ENCODE measurements around the gene TIAM1. TPM values are rescaled to one million over a fixed set of nuclear protein-coding genes. Genes with fewer than 3 reads are reported as not detected.

The TIAM1 gene
- total RNA-seq, 2 experiments from 2014 or later, result 15.0 to 25.1 TPM

DNA sequence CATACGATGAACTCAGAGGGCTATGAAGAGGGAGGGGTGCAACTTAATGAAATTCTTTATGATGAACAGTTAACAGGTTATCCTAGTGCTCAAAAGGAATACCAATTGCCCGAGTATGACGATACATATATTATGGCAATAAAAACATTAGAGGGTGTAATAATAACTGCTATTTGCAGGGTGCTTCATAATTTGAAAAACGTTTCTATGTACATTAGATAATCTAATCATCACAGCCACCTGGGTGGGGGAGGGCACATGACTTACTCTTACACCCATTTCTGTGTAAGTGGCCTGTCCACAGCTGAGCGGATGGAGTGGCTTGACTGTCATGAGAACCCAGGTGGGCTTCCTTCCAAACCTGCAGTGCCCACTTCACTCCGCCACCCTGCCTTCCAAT lies 46.3 kb downstream of the TIAM1 start:
- Histone ChIP-seq H3K36me3 (ENCODE audit: insufficient read depth, low read length) (no peaks in the 10 kb centered on the region), H4K20me1 (ENCODE audit: insufficient read depth, low read length) (no peaks in the 10 kb centered on the region), H3K4me3 (ENCODE audit: low read depth, low read length, poor library complexity, severe bottlenecking) (no peak overlapping the region), H2AFZ (ENCODE audit: low read length) (no peak overlapping the region), H3K9me2 (ENCODE audit: insufficient read depth, low read length) (no peaks in the 10 kb centered on the region), H3K9me3 (ENCODE audit: low read length) (no peaks in the 10 kb centered on the region), H3K79me2 (ENCODE audit: insufficient read depth, low read depth, low read length) (no peaks in the 10 kb centered on the region), H3K4me1 (ENCODE audit: insufficient read depth, low read length, poor library complexity, severe bottlenecking) (no peaks in the 10 kb centered on the region), H3K4me2 (ENCODE audit: low read length) (no peak overlapping the region), H3K27ac (ENCODE audit: low read depth, low read length, poor library complexity, severe bottlenecking) (no peak overlapping the region)
- intact Hi-C loops (cut with micrococcal nuclease; ENCODE audit: unreplicated experiment), result no loop called here
- BruUV-seq (replicated peaks), result no TSS peak
- TF ChIP-seq, protein P1, sequence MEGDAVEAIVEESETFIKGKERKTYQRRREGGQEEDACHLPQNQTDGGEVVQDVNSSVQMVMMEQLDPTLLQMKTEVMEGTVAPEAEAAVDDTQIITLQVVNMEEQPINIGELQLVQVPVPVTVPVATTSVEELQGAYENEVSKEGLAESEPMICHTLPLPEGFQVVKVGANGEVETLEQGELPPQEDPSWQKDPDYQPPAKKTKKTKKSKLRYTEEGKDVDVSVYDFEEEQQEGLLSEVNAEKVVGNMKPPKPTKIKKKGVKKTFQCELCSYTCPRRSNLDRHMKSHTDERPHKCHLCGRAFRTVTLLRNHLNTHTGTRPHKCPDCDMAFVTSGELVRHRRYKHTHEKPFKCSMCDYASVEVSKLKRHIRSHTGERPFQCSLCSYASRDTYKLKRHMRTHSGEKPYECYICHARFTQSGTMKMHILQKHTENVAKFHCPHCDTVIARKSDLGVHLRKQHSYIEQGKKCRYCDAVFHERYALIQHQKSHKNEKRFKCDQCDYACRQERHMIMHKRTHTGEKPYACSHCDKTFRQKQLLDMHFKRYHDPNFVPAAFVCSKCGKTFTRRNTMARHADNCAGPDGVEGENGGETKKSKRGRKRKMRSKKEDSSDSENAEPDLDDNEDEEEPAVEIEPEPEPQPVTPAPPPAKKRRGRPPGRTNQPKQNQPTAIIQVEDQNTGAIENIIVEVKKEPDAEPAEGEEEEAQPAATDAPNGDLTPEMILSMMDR (conservative IDR thresholded peaks at IDR 0.05; ENCODE audit: low read length), result no peak
- TF ChIP-seq EZH2phosphoT487 (IDR thresholded peaks at IDR 0.05; ENCODE audit: borderline replicate concordance, low read depth, low read length), result no peak
- ChIA-PET CTCF (ENCODE audit: unreplicated experiment) (interaction anchor here (0.6 kb wide), 1 partner anchor 302 kb away, joined by 3 read pairs; no protein-coding TSS in a partner anchor), POLR2A (no interaction called here)
- DNase-seq (ENCODE audit: low spot score), result no peak

DNA sequence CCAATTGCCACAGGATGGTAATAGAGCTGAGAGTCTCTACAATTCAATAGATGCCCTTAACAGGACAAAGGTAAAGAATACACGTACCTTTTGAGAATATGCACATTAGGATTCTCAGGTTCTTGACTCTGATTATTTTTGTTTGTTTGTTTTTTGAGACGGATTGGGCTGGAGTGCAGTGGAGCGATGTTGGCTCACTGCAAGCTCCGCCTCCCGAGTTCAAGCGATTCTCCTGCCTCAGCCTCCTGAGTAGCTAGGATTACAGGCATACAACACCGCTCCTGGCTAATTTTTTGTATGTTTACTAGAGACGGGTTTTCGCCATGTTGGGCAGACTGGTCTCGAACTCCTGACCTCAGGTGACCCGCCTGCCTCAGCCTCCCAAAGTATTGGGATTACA lies 48.4 kb downstream of the TIAM1 start:
- no peaks in the 10 kb centered on the region for H3K36me3 ChIP-seq (ENCODE audit: insufficient read depth, low read length)
- POLR2A ChIA-PET, result interaction anchor here (0.6 to 0.7 kb wide), 3 partner anchors 18 to 1186 kb away, joined by 3 read pairs; no protein-coding TSS in a partner anchor
- TF ChIP-seq, protein P1 (conservative IDR thresholded peaks at IDR 0.05; ENCODE audit: low read length), result no peak
- TF ChIP-seq EZH2phosphoT487 (IDR thresholded peaks at IDR 0.05; ENCODE audit: borderline replicate concordance, low read depth, low read length), result no peak
- no peaks in the 10 kb centered on the region for H4K20me1 ChIP-seq (ENCODE audit: insufficient read depth, low read length)
- no peak for DNase-seq (ENCODE audit: low spot score)
- H3K79me2 ChIP-seq (ENCODE audit: insufficient read depth, low read depth, low read length), result no peaks in the 10 kb centered on the region
- no peaks in the 10 kb centered on the region for H3K9me3 ChIP-seq (ENCODE audit: low read length)
- H3K4me1 ChIP-seq (ENCODE audit: insufficient read depth, low read length, poor library complexity, severe bottlenecking), result no peaks in the 10 kb centered on the region
- no TSS peak for BruUV-seq (replicated peaks)
- no peak overlapping the region for H3K27ac ChIP-seq (ENCODE audit: low read depth, low read length, poor library complexity, severe bottlenecking)
- no peak overlapping the region for H3K4me2 ChIP-seq (ENCODE audit: low read length)
- intact Hi-C loops (cut with micrococcal nuclease; ENCODE audit: unreplicated experiment), result no loop called here
- H3K9me2 ChIP-seq (ENCODE audit: insufficient read depth, low read length), result no peaks in the 10 kb centered on the region
- H3K4me3 ChIP-seq (ENCODE audit: low read depth, low read length, poor library complexity, severe bottlenecking), result no peak overlapping the region
- CTCF ChIA-PET (ENCODE audit: unreplicated experiment), result no interaction called here
- no peak overlapping the region for H2AFZ ChIP-seq (ENCODE audit: low read length)

DNA sequence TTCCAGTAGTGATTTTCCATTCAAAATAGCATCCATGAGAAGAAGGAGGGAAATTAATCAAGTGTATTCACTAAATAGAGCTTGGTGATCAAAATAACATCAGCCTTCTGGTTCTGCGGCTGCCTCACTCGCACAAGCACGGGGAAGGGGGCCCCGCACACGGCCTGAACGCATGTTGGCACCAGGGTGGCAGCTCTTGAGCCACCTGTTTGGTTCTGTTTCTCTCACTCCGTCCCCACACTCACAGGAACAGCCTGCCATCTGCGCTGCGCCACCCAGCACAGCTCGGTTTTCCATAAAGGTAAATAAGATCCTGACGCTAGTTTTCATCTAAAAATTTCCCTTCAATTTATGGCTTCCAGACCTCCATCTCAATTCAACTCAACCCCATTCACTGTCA lies 49.4 kb downstream of the TIAM1 start:
- TF ChIP-seq, protein P1 (conservative IDR thresholded peaks at IDR 0.05; ENCODE audit: low read length), result no peak
- TF ChIP-seq EZH2phosphoT487 (IDR thresholded peaks at IDR 0.05; ENCODE audit: borderline replicate concordance, low read depth, low read length), result no peak

More for the DNA sequence above, 49.4 kb downstream of the TIAM1 start:
- POLR2A ChIA-PET, result no interaction called here
- Histone ChIP-seq H2AFZ (ENCODE audit: low read length) (no peak overlapping the region), H3K27ac (ENCODE audit: low read depth, low read length, poor library complexity, severe bottlenecking) (no peak overlapping the region), H3K36me3 (ENCODE audit: insufficient read depth, low read length) (no peaks in the 10 kb centered on the region), H3K4me2 (ENCODE audit: low read length) (no peak overlapping the region), H3K4me3 (ENCODE audit: low read depth, low read length, poor library complexity, severe bottlenecking) (no peak overlapping the region), H3K9me2 (ENCODE audit: insufficient read depth, low read length) (no peaks in the 10 kb centered on the region), H3K79me2 (ENCODE audit: insufficient read depth, low read depth, low read length) (no peaks in the 10 kb centered on the region), H4K20me1 (ENCODE audit: insufficient read depth, low read length) (no peaks in the 10 kb centered on the region), H3K9me3 (ENCODE audit: low read length) (no peaks in the 10 kb centered on the region), H3K4me1 (ENCODE audit: insufficient read depth, low read length, poor library complexity, severe bottlenecking) (no peaks in the 10 kb centered on the region)
- CTCF ChIA-PET (ENCODE audit: unreplicated experiment), result no interaction called here
- no TSS peak for BruUV-seq (replicated peaks)
- intact Hi-C loops (cut with micrococcal nuclease; ENCODE audit: unreplicated experiment), result no loop called here
- no peak for DNase-seq (ENCODE audit: low spot score)
